A673 (cell line): ENCODE measurements around the gene ACSL6.

Source experiments
- CTCF ChIP-seq: fragments of 300-800, 200-600 bp; sonication (generic); conservative IDR thresholded peaks from 2 replicates; pipeline ENCODE4 v1.5.1; 2017; ENCODE audit warnings: low read depth, mild to moderate bottlenecking, antibody characterized with exemption, low read length, moderate library complexity, mixed read lengths
- EZH2 ChIP-seq: fragments of 200-600 bp; sonication (generic); IDR thresholded peaks from 2 replicates; pipeline ENCODE4 v1.6.1; 2017; ENCODE audit warnings: borderline replicate concordance, low read depth, mild to moderate bottlenecking, mixed read lengths, antibody characterized with exemption, low read length; ENCODE audit not compliant: poor library complexity, severe bottlenecking

GRCh38 chr5:132003170-132003744 lies 8.2 kb downstream of the ACSL6 start:
- TF ChIP-seq CTCF (no peak), EZH2 (no peak)
